Omental fat pad (tissue), 4 donors: ENCODE data around the gene BACH2. TPM values are rescaled to one million over a fixed set of nuclear protein-coding genes. Genes with fewer than 3 reads are reported as not detected.
A peak's percentile ranks its signal among the peaks of the same experiment; 100 is the strongest.

Source experiments
- ATAC-seq: fragments of 150-250 bp; one replicate; pipeline ENCODE4 v1.9.1; 2016; ENCODE audit warnings: mild to moderate bottlenecking, moderate library complexity; ENCODE audit not compliant: low FRiP score
- DNase-seq: peaks from one replicate; pipeline ENCODE4 v3.0.0-alpha.2; 2019; ENCODE audit warnings: low spot score
- CTCF ChIP-seq, 3 donors: fragments of 450-650 bp; IDR thresholded peaks; one replicate each; pipeline ENCODE4 v1.5.1; 2016 to 2017; ENCODE audit warnings: antibody characterized with exemption in 3 of 3, mild to moderate bottlenecking in 3 of 3, moderate library complexity in 2 of 3
- total RNA-seq, 4 donors: library from RNA; depleted of rRNA; stranded (reverse); fragments of >200 nt; gene quantifications; one replicate each; pipeline ENCODE4 v1.1.0, GENCODE V29; 2016

BACH2 gene
- total RNA-seq, 4 donors from 2014 or later, result 4.0 to 9.4 (median 7.0) TPM

DNA sequence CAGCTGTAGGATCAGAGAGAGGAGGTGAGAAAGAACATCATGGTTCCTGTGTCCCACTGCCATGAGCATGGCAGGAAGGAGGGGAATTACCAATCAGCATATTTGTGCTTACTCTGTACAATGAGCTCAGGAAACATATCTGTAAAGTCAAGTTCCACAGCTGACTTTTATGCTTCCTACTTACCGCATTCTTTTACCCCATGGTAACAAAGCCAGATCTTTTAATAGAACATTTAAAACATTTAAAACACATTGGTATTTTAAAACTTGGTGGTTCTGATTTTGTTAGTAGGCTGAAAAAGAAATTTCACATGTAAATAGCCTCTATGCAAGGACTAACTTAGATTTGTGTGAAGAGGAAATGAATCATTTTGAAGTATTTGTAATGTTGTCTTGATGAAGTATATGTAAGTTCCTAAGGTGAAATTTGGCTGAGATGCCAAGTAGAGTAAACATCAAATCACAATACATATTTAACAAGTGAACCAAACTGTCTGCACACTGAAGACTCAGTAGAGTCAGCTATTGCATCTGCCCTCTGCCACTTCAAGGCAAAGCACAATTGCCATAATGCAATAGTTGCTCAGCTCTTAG lies 287.6 kb downstream of the BACH2 start:
- DNase-seq (no peak), ATAC-seq (no peak)
- no peak for TF ChIP-seq CTCF (IDR thresholded peaks at IDR 0.05)

- TF ChIP-seq CTCF (IDR thresholded peaks at IDR 0.05), result no peak
- ATAC-seq (no peak), DNase-seq (no peak)
Measured at GRCh38 chr6:90008189-90008907, 288.3 kb downstream of the BACH2 start.

DNA sequence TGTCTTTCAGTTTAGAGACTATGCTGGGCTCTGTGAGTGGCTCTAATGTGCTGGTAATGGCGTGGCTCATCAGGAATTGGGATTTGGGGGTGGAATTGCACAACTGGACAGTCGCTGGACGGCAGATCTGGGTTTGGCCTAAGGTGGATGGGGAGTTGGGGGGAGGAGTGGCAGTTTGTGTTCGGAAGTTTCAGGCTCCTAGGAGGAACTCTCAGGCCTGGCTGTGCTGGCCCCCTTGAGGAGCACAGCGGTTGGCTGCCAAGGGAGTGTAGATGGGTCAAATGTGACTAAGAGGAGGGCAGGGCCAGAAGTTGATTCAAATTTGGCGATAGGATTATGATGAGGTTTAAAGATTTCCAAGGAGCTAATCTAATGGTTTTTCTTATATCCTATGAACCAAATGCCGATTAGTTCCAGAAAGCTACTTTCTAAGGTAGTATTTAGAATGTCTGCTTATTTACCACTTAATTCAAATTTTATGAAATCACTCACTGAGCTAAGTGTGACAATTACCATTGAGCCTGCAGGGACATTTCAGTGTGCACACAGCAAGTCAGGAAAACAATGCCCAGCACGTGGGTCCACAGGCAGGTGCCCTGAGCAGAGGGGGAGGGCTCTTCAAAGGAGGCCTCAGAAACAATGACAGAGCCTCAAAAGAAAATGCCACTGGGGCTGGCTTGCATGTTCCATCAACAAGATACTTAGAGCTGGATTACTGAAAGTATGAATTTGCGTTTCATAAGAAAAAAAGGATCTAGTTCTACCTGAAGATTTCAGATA lies 291.4 kb downstream of the BACH2 start:
- DNase-seq, result no peak
- no peak for TF ChIP-seq CTCF (IDR thresholded peaks at IDR 0.05)
- ATAC-seq, result peak; percentile 47

GRCh38 chr6:90004511-90004910 lies 292.1 kb downstream of the BACH2 start:
- no peak for ATAC-seq
- TF ChIP-seq CTCF (IDR thresholded peaks at IDR 0.05), result no peak
- no peak for DNase-seq

DNA sequence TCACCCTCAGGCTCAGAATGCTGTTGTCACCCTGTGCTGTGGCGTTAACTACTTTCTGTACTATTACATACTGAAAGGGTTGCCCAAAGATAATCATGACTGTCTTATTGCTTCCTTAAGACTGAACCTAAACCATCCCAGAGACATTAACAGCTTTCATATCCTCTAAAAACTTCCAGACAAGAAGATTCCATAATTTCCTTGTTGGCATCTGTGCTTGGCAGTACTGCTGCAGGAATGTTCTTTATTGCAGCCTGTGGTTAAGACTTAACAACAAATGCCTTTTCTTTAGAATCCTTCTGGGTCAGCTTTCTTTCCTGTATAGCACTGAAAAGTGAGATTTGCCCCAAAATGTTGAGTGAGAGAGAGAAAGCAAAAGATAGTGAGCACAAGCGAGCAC lies 292.7 kb downstream of the BACH2 start:
- no peak for ATAC-seq
- no peak for DNase-seq
- no peak for TF ChIP-seq CTCF (IDR thresholded peaks at IDR 0.05)

DNA sequence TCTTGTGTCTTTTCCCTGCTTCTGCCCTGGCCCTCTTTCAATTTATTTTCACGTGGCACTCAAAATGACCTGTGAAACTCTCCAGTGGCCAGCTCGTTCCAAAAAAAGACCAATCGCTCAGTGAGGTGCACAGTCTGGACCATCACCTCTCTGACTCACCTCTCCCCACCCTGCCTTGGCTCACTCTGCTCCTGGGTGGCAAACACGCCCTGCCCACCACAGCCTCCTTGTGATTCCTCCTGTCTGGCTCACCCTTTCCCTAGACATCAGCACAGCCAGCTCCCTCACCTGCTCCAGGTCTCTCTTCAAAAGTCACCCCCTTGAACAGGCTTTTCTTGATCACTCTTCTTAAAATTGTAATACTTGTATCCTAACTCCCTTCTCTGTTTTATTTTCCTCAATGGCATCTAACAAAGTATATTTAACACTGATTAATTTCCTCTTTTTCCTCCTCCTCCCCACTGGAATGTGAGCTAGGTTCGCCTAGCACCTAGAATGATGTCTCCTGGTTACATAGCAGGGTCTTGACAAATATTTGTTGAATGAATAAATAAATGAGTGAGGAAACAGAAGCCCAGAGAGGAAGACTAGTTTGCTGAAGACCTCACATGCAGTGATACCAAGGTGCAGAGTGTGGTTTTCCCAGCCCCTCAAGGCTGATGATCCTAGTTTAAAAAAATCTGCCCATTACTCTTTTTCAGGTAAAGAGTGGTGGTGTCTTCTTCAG lies 293.4 kb downstream of the BACH2 start:
- TF ChIP-seq CTCF (IDR thresholded peaks at IDR 0.05), result no peak
- peak; percentile 22 for ATAC-seq
- DNase-seq, result no peak
